ENCODE measurements around the gene COL2A1.

DNA sequence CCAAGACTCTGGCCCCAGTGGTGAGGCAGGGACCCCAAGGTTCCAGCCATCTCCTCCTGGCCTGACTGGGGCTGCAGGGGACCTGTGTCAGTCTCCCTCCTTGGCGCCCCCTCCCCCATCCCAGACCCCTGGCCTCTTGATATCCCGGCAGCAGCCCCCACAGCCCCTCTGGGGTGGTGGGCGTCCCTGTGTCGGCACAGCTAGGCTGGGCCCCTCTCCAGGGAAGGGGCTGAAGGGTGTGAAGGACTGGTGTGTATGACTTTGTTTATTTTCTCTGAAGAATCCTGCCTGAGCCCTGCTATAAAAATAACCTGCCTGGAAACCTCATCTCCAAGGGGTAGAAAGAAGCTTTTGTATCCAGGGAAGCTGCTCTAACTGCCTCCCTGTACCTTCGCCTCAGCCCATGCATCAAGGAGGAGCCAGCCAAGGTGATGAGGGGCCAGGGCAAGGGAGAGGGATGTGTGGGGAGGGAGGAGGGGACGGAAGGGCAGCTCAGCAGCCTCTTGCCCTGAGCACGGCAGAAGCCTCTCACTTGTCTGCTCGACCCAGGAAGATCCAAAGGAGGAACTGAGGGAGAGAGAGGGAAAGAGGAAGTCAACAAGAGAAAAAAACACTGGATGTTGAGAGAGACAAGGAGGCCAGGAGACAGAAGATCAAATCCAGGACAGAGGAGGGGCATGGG, 25.4 kb upstream of the COL2A1 start:
- TF ChIP-seq HDGF (IDR thresholded peaks at IDR 0.05; ENCODE audit: borderline replicate concordance), result no peak
- TF ChIP-seq, protein P1, sequence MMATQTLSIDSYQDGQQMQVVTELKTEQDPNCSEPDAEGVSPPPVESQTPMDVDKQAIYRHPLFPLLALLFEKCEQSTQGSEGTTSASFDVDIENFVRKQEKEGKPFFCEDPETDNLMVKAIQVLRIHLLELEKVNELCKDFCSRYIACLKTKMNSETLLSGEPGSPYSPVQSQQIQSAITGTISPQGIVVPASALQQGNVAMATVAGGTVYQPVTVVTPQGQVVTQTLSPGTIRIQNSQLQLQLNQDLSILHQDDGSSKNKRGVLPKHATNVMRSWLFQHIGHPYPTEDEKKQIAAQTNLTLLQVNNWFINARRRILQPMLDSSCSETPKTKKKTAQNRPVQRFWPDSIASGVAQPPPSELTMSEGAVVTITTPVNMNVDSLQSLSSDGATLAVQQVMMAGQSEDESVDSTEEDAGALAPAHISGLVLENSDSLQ (IDR thresholded peaks at IDR 0.05), result no peak
- no peak for TF ChIP-seq FOXM1 (IDR thresholded peaks at IDR 0.05; ENCODE audit: borderline replicate concordance)
- TF ChIP-seq L3MBTL2 (conservative IDR thresholded peaks at IDR 0.05), result no peak
